Stimulated activated CD8-positive, alpha-beta memory T cell treated with anti-CD3 and anti-CD28 coated beads, Interleukin-15, amount 100 ng/mL, for 24 hours (primary cell): ENCODE measurements around the gene SLC25A51.
A peak's percentile ranks its signal among the peaks of the same experiment; 100 is the strongest.

Source experiments
- DNase-seq: peaks from one replicate; pipeline ENCODE4 v3.0.0-alpha.2; 2020; ENCODE audit warnings: low read depth

SLC25A51 gene

GRCh38 chr9:37903647-37904444, at the start of gene SLC25A51:
Gene SLC25A51, minus strand, starts transcription at chr9:37904127. Its CDS starts 15,577 bp downstream, at chr9:37888550.
- DNase-seq: peak; percentile 93

- DNase-seq: no peak
Measured at GRCh38 chr9:37953206-37953774, 49.4 kb upstream of the SLC25A51 start.

GRCh38 chr9:37952731-37953130, 48.8 kb upstream of the SLC25A51 start:
- no peak for DNase-seq

GRCh38 chr9:37951671-37952449, 47.9 kb upstream of the SLC25A51 start:
- DNase-seq: no peak

- no peak for DNase-seq
Measured at GRCh38 chr9:37950561-37950960, 46.6 kb upstream of the SLC25A51 start.

- no peak for DNase-seq
Measured at GRCh38 chr9:37949576-37949975, 45.6 kb upstream of the SLC25A51 start.

- no peak for DNase-seq
Measured at GRCh38 chr9:37948417-37948980, 44.6 kb upstream of the SLC25A51 start.

GRCh38 chr9:37947977-37948376, 44.0 kb upstream of the SLC25A51 start:
- DNase-seq: no peak

- no peak for DNase-seq
Measured at GRCh38 chr9:37947471-37947870, 43.5 kb upstream of the SLC25A51 start.

GRCh38 chr9:37946971-37947370, 43.0 kb upstream of the SLC25A51 start:
- no peak for DNase-seq

- DNase-seq: no peak
Measured at GRCh38 chr9:37946041-37946440, 42.1 kb upstream of the SLC25A51 start.

- DNase-seq: no peak
Measured at GRCh38 chr9:37944671-37945481, 40.9 kb upstream of the SLC25A51 start.

- DNase-seq: no peak
Measured at GRCh38 chr9:37944266-37944650, 40.3 kb upstream of the SLC25A51 start.

GRCh38 chr9:37943345-37944265, 39.7 kb upstream of the SLC25A51 start:
- no peak for DNase-seq

GRCh38 chr9:37942621-37943344, 38.9 kb upstream of the SLC25A51 start:
- no peak for DNase-seq

- DNase-seq: no peak
Measured at GRCh38 chr9:37941253-37941652, 37.3 kb upstream of the SLC25A51 start.

- no peak for DNase-seq
Measured at GRCh38 chr9:37939575-37940095, 35.7 kb upstream of the SLC25A51 start.

GRCh38 chr9:37938121-37938891, 34.4 kb upstream of the SLC25A51 start:
- DNase-seq: no peak

GRCh38 chr9:37937366-37937765, 33.4 kb upstream of the SLC25A51 start:
- DNase-seq: no peak
